CD4-positive, alpha-beta T cell treated with Interferon alpha-2 for 1 hour (primary cell): Measurements from ENCODE around the gene STPG4.
A peak's percentile ranks its signal among the peaks of the same experiment; 100 is the strongest.
"Not testable (repeated sequence)": the region's sequence is repeated elsewhere in the genome, so short reads cannot be mapped to it uniquely, and the experiment has no call there.

Experiments used
- DNase-seq, 2 donors: peaks; one replicate each; pipeline ENCODE4 v3.0.0-alpha.2; 2020 to 2022

Gene STPG4

DNA sequence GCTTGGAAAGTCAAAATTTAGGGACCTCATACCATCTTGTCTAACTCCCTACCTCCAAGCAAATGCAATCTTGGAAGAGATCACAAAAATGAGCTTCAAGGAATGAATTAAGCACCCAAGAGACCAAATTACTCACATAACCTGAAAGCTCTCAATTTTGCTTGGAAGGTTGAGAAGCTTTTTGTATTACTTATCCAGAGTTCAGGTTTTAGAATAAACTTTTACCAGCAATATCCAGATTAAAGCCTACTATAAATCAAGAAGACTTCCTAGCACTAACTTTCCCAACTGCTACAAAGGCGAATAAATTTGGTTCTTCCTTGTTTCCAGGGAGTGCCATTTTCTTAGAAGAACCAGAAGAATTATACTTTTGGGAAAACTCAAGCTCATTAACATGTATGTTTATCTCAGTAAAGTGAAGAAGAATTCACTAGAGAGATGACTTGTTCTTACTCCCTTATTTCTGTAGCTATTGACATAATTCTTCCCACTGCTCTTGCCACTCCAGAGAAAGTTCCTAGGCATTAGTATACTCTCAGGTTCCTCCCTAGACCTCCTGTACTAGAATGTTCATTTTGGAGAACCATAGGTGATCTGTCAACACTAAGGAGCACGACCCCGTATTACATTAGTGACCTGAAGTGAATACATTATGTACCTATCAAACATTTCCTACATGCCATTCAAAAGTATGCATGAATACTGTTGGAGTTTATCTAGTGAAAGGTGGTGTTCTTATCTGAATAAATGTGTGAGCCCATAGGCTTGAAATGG lies 18.0 kb upstream of the STPG4 start:
- DNase-seq: no peak

- no peak for DNase-seq
These were observed 17.2 kb upstream of the STPG4 start for GRCh38 chr2:47172156-47172921.

GRCh38 chr2:47169784-47170183 lies 14.7 kb upstream of the STPG4 start:
- DNase-seq: no peak

GRCh38 chr2:47168895-47169294 lies 13.8 kb upstream of the STPG4 start:
- not testable (repeated sequence) for DNase-seq

GRCh38 chr2:47167149-47167548 lies 12.0 kb upstream of the STPG4 start:
- DNase-seq: no peak

DNA sequence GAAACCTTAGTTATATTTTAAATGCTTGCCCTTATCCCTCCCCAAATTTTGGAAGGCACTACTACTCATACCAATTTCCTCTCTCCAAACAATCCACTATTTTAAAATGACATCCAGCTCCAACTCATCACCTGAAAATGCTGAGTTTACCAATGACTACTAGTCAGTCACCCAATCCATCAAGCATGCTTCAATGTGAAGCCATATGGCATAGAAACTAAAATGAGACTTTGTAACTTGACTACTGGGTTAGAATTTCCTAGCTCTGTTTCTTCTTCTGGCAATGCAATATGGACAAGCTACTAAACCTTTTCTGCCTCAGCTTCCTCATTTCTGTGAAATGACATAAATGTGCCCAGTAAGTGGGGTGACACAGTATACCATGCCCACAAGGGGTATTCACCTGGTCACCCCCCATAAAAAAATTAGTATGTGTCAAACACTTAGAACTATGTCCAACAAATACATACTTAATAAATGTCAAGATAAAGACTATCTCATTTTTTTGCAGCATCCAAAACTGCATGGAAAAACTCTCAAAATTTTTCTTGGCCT lies 10.0 kb upstream of the STPG4 start:
- DNase-seq: no peak

DNA sequence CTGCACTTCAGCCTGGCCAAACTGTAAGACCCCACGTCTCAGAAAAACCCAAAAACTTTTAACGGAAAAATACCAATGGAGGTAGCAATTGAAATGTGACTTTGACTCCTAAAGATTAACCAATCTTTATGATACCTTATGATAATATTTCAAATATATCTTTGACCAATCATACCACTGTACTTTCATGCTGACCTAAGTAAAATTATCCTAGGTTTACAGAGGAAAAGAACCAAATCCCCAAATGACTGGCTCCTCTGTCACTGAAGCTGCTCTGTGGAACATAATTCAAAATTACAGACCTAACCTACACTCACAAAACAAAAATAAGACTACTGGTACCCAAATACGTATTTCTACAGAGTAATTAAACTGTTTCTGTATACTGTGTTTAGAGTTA lies 7.7 kb upstream of the STPG4 start:
- DNase-seq: no peak

DNA sequence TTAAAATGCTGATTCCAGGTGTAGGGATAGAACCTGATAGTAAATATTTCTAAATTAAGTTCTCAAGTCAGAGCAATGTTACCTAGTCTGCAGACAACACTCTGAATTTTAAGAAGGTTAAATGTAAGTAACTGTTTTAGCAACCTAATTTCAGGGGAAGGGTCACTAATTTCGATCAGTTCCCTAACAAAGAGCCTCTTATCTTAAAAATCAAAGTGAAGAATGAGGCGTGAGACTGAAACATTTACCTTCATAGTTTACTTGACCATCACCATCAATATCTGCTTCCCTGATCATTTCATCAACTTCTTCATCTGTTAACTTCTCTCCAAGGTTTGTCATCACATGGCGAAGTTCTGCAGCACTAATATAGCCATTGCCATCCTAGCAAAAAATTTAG lies 6.4 kb upstream of the STPG4 start:
- no peak for DNase-seq

DNA sequence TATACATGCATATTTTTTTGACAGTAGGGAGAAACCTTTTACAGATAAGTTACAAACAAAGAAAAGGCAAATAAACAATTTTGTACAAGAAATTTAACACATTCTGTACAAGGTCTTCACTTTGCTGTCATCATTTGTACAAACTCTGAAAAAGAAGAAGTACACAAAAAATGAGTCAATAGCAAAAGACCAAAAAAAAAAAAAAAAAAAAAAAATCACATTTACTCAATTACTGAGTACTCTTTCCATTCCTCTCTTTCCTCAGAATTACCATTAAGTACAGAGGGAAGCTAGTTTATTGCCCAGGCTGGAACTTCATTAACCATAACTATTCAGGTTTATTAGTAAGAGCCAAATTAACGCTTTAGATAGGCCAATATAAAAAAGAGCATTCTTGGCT lies 5.6 kb upstream of the STPG4 start:
- DNase-seq: no peak

DNA sequence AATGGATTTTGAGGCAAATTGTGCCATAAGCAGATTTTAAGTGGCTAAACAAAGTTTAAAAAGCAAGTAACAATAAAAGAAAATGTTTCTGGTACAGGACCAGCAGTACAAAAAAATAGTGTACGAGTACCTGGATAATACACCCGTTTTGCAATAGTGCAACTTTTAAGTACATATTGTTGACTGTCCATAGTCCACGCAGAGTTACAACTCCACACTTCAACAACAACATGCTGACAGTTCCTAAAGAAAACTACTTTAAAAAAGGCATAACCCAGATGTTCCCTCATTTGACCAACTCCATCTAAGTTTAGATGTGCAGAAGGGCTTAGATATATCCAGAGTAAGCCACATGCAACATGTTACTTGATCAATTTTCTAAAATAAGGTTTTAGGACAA lies 5.1 kb upstream of the STPG4 start:
- no peak for DNase-seq

DNA sequence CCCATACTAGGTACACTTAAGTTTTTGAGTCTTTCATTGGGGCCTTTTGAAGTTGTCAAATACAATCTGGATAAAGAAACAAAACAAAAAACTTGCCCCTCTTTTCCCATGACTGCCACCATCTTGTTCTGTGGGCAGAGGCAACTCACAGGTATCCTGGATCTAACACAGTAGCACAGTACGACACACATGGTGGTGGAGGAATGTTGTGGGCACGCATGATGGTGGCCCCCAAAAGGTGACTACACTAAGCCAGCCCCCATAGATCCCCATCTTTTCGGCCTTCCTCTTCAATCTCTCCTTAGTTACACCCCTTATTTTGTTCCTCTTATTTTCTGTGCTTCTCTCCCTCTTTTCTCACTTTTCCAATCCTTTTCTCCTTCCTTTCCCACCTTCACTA lies 4.5 kb upstream of the STPG4 start:
- DNase-seq: no peak

DNA sequence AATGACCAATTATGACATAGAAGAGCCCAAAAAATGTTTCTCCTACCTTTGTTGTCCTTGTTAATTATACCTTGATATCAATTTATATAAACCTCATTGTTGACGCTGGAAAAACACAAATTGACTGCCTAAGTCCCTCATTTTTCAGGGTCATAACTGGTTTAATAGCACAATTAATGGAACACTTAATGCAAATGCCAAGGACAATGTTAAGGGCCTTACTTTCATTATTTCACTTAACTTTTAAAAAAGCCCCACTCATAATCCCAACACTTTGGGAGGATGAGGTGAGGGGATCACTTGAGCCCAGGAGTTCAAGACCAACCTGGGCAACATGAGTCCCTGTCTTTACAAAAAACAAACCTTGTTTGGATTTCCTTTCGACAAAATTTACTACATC lies 3.5 kb upstream of the STPG4 start:
- no peak for DNase-seq

DNA sequence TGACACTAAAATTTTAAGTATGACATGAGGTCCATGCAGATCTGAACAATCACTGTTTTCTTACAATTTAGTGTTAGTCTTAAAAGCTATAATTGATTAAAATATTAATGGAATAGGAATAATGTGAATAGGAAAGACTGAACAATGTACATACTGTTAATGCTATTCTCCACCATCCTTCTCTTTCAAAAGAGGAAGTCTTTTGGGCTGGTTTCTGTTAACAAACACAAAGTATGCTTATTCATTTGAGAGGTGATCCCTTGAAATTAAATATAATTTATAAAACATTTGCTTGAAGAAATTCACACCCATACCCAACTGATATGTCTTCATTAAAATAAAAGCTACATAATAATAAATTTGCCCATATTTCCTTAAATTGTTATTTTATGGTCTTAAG lies 2.3 kb downstream of the STPG4 start:
- DNase-seq: no peak

- no peak for DNase-seq
These were observed 4.9 kb downstream of the STPG4 start for GRCh38 chr2:47150175-47150574.

DNA sequence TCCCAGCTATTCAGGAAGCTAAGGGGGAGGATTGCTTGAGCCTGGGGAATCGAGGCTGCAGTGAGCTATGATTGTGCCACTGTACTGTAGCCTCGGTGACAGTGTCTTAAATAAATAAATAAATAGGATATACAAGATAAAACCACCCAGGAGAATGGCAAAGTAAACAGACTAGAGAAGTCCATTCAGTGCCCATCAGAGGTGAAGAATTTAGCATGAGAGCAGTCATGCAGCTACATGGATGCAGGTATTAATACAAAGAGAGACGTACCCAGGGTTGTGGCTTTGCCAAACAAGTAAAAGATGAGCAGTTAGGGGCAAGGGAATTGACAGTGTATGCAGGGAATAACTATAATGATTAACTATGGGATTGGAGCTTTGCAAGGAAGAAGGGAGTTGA lies 8.1 kb downstream of the STPG4 start:
- no peak for DNase-seq

DNA sequence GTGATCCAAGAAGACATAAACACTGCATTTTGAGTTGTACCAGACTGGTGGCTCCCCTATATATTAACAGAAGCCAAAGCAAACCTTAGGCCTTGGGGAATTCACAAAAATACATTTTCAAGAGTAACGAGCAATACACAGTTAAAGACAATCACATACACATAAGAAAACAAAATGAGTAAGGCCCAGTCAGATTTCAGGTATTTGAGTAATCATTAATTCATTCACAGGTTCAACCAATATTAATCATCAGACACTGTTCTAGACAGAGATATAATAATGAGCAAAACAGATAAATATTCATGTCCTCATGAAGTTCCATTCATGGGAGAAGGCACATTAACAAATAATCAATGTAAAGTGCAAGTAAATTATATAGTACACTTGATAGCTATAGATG lies 9.6 kb downstream of the STPG4 start:
- DNase-seq: no peak

DNA sequence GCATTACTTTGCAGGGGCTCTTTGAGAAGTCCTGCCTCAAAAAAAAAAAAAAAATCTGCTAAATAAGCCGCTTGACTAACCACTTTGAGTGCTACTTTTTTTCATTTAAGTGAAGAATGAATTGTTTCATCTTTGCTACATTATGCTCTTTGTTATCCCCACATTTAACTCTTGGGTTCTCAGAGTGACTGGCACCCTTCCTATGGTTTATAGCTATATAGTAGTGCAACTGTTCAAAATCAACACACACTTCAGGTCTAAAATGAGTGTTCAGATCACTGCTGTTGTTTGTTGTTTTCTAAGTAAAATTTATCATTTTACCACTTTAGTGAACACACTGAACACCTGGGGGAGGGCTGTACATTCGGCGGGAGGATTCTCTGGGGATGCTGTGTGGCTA lies 13.6 kb downstream of the STPG4 start:
- DNase-seq: no peak

DNA sequence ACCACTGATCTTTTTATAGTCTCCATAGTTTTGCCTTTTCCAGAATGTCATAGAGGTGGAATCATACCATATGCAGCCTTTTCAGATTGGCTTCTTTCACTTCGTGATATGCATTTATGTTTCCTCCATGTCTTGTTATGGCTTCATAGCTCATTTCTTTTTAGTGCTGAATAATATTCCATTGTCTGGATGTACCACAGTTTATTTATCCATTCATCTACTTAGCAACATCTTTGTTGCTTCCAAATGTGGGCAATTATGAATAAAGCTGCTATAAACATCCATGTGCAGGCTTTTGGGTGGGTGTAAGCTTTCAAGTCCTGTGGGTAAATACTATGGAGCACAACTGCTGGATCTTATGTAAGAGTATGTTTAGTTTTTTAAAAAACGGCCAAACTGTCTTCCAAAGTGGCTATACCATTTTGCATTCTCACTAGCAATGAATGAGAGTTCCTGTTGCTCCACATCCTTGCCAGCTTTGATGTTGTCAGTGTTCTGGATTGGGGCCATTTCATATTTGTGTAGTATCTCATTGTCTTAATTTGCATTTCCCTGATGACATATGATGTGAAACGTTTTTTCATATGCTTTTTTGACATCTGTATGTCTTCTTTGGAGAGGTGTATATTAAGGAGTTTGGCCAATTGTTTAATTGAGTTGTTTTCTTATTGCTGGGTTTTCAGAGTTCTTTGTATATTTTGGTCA lies 20.6 kb downstream of the STPG4 start:
- DNase-seq: no peak

GRCh38 chr2:47133046-47133445 lies 22.1 kb downstream of the STPG4 start:
- no peak for DNase-seq

GRCh38 chr2:47129191-47129706 lies 25.9 kb downstream of the STPG4 start:
- no peak for DNase-seq

DNA sequence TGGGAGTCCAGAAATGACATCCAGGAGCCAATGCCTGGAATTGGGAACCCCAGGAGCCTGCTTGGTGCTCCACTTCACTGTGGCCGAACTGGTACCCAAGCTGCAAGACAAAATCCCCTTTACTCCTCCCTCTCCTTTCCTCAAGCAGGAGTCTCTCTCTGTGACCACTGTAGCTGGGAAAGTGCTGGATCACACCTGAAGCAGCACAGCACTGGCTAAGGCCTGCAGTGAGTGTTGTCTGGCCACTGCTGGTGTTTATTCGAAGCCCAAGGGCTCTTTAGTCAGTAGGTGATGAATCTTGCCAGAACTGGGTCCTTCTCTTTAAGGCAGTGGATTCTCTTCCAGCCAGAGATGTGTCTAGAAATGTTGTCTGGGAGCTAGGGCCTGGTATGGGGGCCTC lies 26.4 kb downstream of the STPG4 start:
- no peak for DNase-seq

DNA sequence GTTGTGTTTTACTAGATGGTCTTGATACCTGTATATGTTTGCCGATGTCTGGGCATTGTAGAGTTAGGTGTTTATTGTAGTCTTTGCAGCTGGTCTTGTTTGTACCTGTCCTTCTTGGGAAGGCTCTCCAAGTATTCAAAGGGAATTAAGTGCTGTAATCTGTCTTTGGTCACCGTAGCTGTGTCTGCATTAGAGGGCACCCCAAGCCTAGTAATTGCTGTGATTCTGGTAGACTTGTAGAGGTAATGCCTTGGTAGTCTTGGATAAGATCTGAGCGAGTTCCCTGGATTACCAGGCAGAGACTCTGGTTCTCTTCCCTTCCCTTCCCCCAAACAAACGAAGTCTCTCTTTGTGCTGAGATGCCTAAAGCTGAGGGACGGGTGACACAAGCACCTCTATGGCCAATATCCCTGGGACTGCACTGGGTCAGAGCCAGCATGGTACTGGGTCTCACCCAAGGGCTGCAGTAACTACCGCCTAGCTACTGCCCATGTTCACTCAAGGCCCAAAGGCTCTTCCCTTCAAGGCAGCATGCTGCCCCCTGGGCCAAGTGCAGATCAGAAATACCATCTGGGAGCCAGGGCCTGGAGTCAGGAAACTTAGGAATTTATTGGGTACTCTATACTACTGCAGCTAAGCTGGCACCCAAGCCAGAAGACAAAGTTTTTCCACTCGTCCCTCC lies 27.1 kb downstream of the STPG4 start:
- DNase-seq: peak in 1 of 2 donors; percentile 4

- DNase-seq: no peak
These were observed 28.3 kb downstream of the STPG4 start for GRCh38 chr2:47126783-47127182.
